ENCODE results near the gene PRKN. TPM values are rescaled to one million over a fixed set of nuclear protein-coding genes. Genes with fewer than 3 reads are reported as not detected.

PRKN gene
- total RNA-seq, 4 donors from 2014 or later: 4.4 to 669 (median 10.5) TPM

DNA sequence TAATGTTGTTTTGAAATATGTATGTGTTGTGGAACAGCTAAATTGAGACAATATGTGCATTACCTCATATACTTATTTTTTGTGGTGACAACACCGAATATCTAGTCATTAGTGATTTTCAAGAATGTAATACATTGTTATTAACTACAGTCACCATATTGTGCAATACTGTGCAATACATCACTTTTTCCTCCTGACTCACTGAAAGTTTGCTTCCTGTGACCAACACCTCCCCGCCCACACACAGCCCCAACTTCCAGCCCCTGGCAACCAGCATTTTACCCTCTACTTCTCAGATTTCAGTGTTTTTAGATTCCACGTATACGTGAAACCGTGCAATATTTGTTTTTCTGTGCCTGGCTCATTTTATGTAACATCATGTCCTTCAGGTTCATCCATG lies 627.9 kb downstream of the PRKN start:
- H3K36me3 ChIP-seq: no peaks in the 10 kb centered on the region
- H3K27ac ChIP-seq: no peak overlapping the region
- no peaks in the 10 kb centered on the region for H3K4me1 ChIP-seq
- TF ChIP-seq, protein P1, sequence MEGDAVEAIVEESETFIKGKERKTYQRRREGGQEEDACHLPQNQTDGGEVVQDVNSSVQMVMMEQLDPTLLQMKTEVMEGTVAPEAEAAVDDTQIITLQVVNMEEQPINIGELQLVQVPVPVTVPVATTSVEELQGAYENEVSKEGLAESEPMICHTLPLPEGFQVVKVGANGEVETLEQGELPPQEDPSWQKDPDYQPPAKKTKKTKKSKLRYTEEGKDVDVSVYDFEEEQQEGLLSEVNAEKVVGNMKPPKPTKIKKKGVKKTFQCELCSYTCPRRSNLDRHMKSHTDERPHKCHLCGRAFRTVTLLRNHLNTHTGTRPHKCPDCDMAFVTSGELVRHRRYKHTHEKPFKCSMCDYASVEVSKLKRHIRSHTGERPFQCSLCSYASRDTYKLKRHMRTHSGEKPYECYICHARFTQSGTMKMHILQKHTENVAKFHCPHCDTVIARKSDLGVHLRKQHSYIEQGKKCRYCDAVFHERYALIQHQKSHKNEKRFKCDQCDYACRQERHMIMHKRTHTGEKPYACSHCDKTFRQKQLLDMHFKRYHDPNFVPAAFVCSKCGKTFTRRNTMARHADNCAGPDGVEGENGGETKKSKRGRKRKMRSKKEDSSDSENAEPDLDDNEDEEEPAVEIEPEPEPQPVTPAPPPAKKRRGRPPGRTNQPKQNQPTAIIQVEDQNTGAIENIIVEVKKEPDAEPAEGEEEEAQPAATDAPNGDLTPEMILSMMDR (IDR thresholded peaks at IDR 0.05): no peak
- no peak for TF ChIP-seq POLR2A (IDR thresholded peaks at IDR 0.05)
- DNase-seq: no peak
- no peaks in the 10 kb centered on the region for H3K27me3 ChIP-seq
- no peak overlapping the region for H3K4me3 ChIP-seq
- no peaks in the 10 kb centered on the region for H3K9me3 ChIP-seq

DNA sequence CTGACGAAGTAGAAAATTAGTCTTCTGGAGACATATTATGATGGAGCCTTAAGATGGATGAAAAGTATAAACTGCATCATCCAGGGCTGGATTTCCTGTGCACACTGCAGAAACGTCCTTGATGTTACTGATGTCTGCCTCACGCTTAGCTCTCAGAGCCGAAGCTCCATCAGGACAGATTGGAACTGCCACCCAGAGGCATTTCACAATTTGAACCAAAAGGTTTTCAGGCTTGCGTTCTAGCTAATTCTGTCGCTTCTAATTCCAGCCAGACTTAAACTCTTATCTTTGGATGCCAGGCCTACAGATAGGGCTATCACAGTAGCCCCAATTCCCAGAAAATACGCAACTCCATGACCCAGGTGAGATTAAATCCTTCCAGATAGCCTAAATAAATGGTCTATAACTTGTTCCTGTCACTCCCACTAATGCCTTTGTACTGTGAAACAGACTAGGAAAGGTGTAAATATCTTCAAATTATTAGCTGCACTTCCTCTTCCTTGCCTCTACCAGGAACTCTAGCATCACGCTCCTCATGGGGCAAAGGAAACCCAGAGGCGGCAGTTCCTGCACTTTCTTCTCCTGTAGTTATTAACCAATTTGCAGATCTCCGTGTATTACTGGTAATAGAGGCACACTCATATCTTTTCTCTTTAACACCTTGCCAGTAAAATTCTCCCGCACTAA lies 634.6 kb downstream of the PRKN start:
- Histone ChIP-seq H3K27me3 (no peaks in the 10 kb centered on the region), H3K27ac (no peak overlapping the region), H3K4me1 (no peaks in the 10 kb centered on the region), H3K9me3 (no peaks in the 10 kb centered on the region), H3K4me3 (no peak overlapping the region), H3K36me3 (no peaks in the 10 kb centered on the region)
- TF ChIP-seq, protein P1 (IDR thresholded peaks at IDR 0.05): no peak
- TF ChIP-seq POLR2A (IDR thresholded peaks at IDR 0.05): no peak
- DNase-seq: no peak

DNA sequence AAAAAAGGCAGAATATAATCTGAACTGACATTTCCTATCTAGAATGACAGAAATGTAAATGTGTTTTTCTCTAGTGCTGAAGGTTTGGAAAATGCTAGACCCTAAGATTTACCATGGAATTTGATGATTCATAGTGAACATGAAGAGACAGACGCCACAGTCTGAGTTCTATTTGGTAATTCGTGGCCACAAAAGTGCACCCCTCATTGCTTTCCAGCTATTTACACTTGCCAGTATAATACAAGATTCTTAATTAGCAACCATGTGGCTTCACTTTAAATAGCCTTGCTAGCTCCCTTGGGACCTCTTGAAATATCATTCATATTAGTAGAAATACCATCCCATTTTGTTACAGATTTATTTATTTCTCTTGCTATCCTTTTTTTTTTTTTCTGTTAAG lies 636.8 kb downstream of the PRKN start:
- Histone ChIP-seq H3K27me3 (no peaks in the 10 kb centered on the region), H3K36me3 (no peaks in the 10 kb centered on the region), H3K4me1 (no peaks in the 10 kb centered on the region), H3K4me3 (no peak overlapping the region), H3K27ac (no peak overlapping the region), H3K9me3 (no peaks in the 10 kb centered on the region)
- TF ChIP-seq POLR2A (IDR thresholded peaks at IDR 0.05): no peak
- TF ChIP-seq, protein P1 (IDR thresholded peaks at IDR 0.05): no peak
- no peak for DNase-seq

DNA sequence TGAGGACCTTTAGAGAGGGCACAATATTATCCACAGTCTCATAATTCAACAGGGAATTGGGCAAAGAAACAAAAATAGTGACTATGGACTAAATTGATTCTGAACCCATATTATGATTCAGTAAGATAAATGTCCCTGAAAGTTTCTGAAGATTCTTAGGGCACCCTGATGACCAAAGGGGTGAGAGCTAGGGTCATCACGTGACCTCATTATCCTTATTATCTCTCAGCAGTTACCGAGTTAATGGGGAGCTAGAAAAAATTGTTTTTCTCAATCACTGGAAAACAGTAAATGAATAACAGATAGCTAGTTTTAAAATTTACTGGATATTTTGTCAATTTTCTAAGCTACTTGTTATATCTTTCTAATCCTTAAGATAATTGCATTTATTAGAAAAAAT lies 639.5 kb downstream of the PRKN start:
- Histone ChIP-seq H3K9me3 (no peaks in the 10 kb centered on the region), H3K27ac (no peak overlapping the region), H3K27me3 (no peaks in the 10 kb centered on the region), H3K36me3 (no peaks in the 10 kb centered on the region), H3K4me3 (no peak overlapping the region), H3K4me1 (no peaks in the 10 kb centered on the region)
- TF ChIP-seq, protein P1 (IDR thresholded peaks at IDR 0.05): no peak
- TF ChIP-seq POLR2A (IDR thresholded peaks at IDR 0.05): no peak
- DNase-seq: no peak

DNA sequence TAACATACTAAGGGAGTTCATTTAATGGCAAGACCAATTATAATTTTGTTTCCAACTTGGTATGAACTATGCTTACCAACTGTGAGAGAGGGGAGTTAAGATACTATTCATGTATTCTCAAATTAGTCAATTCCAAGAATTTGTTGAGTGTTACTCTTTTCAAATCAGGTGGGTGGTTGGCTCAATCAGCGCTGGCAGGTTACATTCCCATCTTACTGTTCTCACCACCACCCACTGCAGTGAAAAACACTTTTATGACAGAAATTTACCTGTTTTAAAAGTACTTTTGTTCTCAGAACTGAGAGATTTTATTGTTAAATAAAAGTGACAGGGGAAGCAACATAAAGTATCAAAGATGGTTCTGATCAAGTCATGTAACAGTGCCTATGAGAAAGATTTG lies 642.0 kb downstream of the PRKN start:
- Histone ChIP-seq H3K4me1 (no peaks in the 10 kb centered on the region), H3K27me3 (no peaks in the 10 kb centered on the region)
- DNase-seq: no peak

More for the DNA sequence above, 642.0 kb downstream of the PRKN start:
- Histone ChIP-seq H3K4me3 (no peak overlapping the region), H3K9me3 (no peaks in the 10 kb centered on the region), H3K27ac (no peak overlapping the region), H3K36me3 (no peaks in the 10 kb centered on the region)
- no peak for TF ChIP-seq POLR2A (IDR thresholded peaks at IDR 0.05)
- TF ChIP-seq, protein P1 (IDR thresholded peaks at IDR 0.05): no peak
